HepG2 (cell line): ENCODE measurements around the gene ACSL6. TPM values are rescaled to one million over a fixed set of nuclear protein-coding genes. Genes with fewer than 3 reads are reported as not detected.

Experiments used
- ATM ChIP-seq: fragments of 450-650 bp; IDR thresholded peaks from 2 replicates; pipeline ENCODE4 v1.7.1; 2017; ENCODE audit warnings: mild to moderate bottlenecking, borderline replicate concordance
- CREB1 ChIP-seq, 2 experiments: fragments of 450-650 bp in 1 of 2; IDR thresholded peaks; 2 replicates each; pipeline ENCODE4 v1.6.1; 2016 to 2017; ENCODE audit warnings: control low read depth in 1 of 2, mild to moderate bottlenecking in 1 of 2, missing compliant biosample characterization in 1 of 2, missing genetic modification characterization in 1 of 2
- MXD4 ChIP-seq: IDR thresholded peaks from 2 replicates; pipeline ENCODE4 v1.6.1; 2016; ENCODE audit warnings: mild to moderate bottlenecking, missing biosample characterization, missing genetic modification reagents
- YEATS2 ChIP-seq: sonication (generic); formaldehyde crosslinking; IDR thresholded peaks from 2 replicates; pipeline ENCODE4 v1.4.0; 2020; ENCODE audit warnings: missing genetic modification reagents, borderline replicate concordance
- ZBTB33 ChIP-seq: sonication (generic); formaldehyde crosslinking; IDR thresholded peaks from 2 replicates; pipeline ENCODE4 v1.4.0; 2020; ENCODE audit warnings: missing genetic modification reagents
- ZNF33A ChIP-seq: sonication (generic); formaldehyde crosslinking; IDR thresholded peaks from 2 replicates; pipeline ENCODE4 v1.5.1; 2020; ENCODE audit warnings: missing genetic modification reagents, mild to moderate bottlenecking, moderate library complexity, borderline replicate concordance
- ZNF674 ChIP-seq: sonication (generic); formaldehyde crosslinking; IDR thresholded peaks from 2 replicates; pipeline ENCODE4 v1.5.0; 2020; ENCODE audit warnings: low read depth, mild to moderate bottlenecking, missing genetic modification reagents
- polyA plus RNA-seq, 8 experiments: library from polyadenylated mRNA; depleted of rRNA in 3 of 8; stranded (reverse) in 7 of 8; unstranded in 1 of 8; fragments of >200 nt; fragmentation: Illumina TruSeq in 4 of 8; extraction: Trizol in 4 of 8; gene quantifications; 2 replicates each; pipeline versions ENCODE4 v1.2.1 to v1.2.3, GENCODE V29; 2011 to 2016; ENCODE audit warnings: low read depth in 4 of 8, missing spikeins in 1 of 8, mixed read lengths in 1 of 8; ENCODE audit not compliant: insufficient read depth in 1 of 8
- total RNA-seq, 5 experiments: library from RNA; depleted of rRNA; stranded (reverse); fragments of >200 nt; fragmentation: Illumina TruSeq; extraction: Trizol; gene quantifications; 2 replicates each; pipeline ENCODE4 v1.2.3, GENCODE V29; 2016; ENCODE audit warnings: low read depth in 1 of 5
- TF ChIP-seq, protein P1 (sequence below): sonication (generic); formaldehyde crosslinking; IDR thresholded peaks from 2 replicates; pipeline ENCODE4 v1.4.0; 2020; ENCODE audit warnings: missing genetic modification reagents, borderline replicate concordance
- TF ChIP-seq, protein P2 (sequence below): sonication (generic); formaldehyde crosslinking; IDR thresholded peaks from 2 replicates; pipeline ENCODE4 v1.4.0; 2020; ENCODE audit warnings: missing genetic modification reagents

The ACSL6 gene
- total and polyA plus RNA-seq, 2 of the 13 experiments (the other 11 are each of a cell fraction or from before 2014, with no cell fraction given), result 3.7 to 3.8 TPM

- TF ChIP-seq, protein P1, sequence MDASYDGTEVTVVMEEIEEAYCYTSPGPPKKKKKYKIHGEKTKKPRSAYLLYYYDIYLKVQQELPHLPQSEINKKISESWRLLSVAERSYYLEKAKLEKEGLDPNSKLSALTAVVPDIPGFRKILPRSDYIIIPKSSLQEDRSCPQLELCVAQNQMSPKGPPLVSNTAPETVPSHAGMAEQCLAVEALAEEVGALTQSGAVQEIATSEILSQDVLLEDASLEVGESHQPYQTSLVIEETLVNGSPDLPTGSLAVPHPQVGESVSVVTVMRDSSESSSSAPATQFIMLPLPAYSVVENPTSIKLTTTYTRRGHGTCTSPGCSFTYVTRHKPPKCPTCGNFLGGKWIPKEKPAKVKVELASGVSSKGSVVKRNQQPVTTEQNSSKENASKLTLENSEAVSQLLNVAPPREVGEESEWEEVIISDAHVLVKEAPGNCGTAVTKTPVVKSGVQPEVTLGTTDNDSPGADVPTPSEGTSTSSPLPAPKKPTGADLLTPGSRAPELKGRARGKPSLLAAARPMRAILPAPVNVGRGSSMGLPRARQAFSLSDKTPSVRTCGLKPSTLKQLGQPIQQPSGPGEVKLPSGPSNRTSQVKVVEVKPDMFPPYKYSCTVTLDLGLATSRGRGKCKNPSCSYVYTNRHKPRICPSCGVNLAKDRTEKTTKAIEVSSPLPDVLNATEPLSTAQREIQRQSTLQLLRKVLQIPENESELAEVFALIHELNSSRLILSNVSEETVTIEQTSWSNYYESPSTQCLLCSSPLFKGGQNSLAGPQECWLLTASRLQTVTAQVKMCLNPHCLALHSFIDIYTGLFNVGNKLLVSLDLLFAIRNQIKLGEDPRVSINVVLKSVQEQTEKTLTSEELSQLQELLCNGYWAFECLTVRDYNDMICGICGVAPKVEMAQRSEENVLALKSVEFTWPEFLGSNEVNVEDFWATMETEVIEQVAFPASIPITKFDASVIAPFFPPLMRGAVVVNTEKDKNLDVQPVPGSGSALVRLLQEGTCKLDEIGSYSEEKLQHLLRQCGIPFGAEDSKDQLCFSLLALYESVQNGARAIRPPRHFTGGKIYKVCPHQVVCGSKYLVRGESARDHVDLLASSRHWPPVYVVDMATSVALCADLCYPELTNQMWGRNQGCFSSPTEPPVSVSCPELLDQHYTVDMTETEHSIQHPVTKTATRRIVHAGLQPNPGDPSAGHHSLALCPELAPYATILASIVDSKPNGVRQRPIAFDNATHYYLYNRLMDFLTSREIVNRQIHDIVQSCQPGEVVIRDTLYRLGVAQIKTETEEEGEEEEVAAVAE (CRISPR knock-in tag), result no peak
- no peak for TF ChIP-seq ZNF674 (CRISPR knock-in tag)
- TF ChIP-seq, protein P2, sequence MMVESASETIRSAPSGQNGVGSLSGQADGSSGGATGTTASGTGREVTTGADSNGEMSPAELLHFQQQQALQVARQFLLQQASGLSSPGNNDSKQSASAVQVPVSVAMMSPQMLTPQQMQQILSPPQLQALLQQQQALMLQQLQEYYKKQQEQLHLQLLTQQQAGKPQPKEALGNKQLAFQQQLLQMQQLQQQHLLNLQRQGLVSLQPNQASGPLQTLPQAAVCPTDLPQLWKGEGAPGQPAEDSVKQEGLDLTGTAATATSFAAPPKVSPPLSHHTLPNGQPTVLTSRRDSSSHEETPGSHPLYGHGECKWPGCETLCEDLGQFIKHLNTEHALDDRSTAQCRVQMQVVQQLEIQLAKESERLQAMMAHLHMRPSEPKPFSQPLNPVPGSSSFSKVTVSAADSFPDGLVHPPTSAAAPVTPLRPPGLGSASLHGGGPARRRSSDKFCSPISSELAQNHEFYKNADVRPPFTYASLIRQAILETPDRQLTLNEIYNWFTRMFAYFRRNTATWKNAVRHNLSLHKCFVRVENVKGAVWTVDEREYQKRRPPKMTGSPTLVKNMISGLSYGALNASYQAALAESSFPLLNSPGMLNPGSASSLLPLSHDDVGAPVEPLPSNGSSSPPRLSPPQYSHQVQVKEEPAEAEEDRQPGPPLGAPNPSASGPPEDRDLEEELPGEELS (CRISPR knock-in tag), result no peak
- TF ChIP-seq ZBTB33 (CRISPR knock-in tag), result no peak
- no peak for TF ChIP-seq MXD4 (CRISPR knock-in tag)
- no peak for TF ChIP-seq ZNF33A (CRISPR knock-in tag)
- TF ChIP-seq ATM, result no peak
- no peak for TF ChIP-seq YEATS2 (CRISPR knock-in tag)
- no peak for TF ChIP-seq CREB1 (IDR thresholded peaks at IDR 0.05)
- no peak for TF ChIP-seq CREB1 (CRISPR knock-in tag; IDR thresholded peaks at IDR 0.05)
These were observed 31.6 kb downstream of the ACSL6 start (continued) for GRCh38 chr5:131979816-131980215.
